ENCODE measurements around the gene PRSS22. TPM values are rescaled to one million over a fixed set of nuclear protein-coding genes. Genes with fewer than 3 reads are reported as not detected.

The PRSS22 gene
- total RNA-seq = not detected in 2 replicates

GRCh38 chr16:2857451-2858244, at the start of gene PRSS22:
PRSS22 (minus strand) TSS chr16:2858170; CDS start chr16:2858104, 66 bp downstream.

GRCh38 chr16:2882650-2883457, 24.9 kb upstream of the PRSS22 start, which contains the start of gene FLYWCH2:
FLYWCH2 (plus strand) TSS chr16:2883215; CDS start chr16:2896450, 13,235 bp downstream.

GRCh38 chr16:2829501-2830354, 28.2 kb downstream of the PRSS22 start, which contains the start of gene ZG16B:
ZG16B (plus strand) TSS chr16:2830303; CDS start chr16:2830442, 139 bp downstream.

GRCh38 chr16:2816751-2817339, 41.1 kb downstream of the PRSS22 start, which contains the start of gene PRSS21:
PRSS21 (plus strand) TSS chr16:2817237; CDS start chr16:2817269, 32 bp downstream.

Other genes with a start within 250 kb of the PRSS22 start
- gene KCTD5, start 175.6 kb downstream of the PRSS22 start, total RNA-seq = 19.1 and 28.0 TPM in 2 replicates
- gene PRSS27, start 137.9 kb downstream of the PRSS22 start, total RNA-seq = 0.23 and 3.6 TPM in 2 replicates
- 75.3 and 87.8 TPM in 2 replicates for gene SRRM2, start 105.5 kb downstream of the PRSS22 start, total RNA-seq
- gene ELOB, start 80.9 kb downstream of the PRSS22 start, total RNA-seq = 326 and 385 TPM in 2 replicates
- gene PRSS33, start 70.6 kb downstream of the PRSS22 start, total RNA-seq = not detected in 2 replicates
- gene PRSS41, start 59.7 kb downstream of the PRSS22 start, total RNA-seq = not detected in 2 replicates
- gene PRSS21, start 40.9 kb downstream of the PRSS22 start, total RNA-seq = 3.8 TPM in 1 of 2 replicates, not detected in the other
- 2.1 and 2.5 TPM in 2 replicates for gene ZG16B, start 27.9 kb downstream of the PRSS22 start, total RNA-seq
- 74.9 and 165 TPM in 2 replicates for gene FLYWCH2, start 25.0 kb upstream of the PRSS22 start, total RNA-seq
- 27.7 and 33.2 TPM in 2 replicates for gene FLYWCH1, start 53.8 kb upstream of the PRSS22 start, total RNA-seq
- gene KREMEN2, start 106.1 kb upstream of the PRSS22 start, total RNA-seq = 0.23 and 1.8 TPM in 2 replicates
- 1.8 and 4.0 TPM in 2 replicates for gene PAQR4, start 111.2 kb upstream of the PRSS22 start, total RNA-seq
- gene PKMYT1, start 122.3 kb upstream of the PRSS22 start, total RNA-seq = 2.7 and 3.0 TPM in 2 replicates
- gene CLDN9, start 154.8 kb upstream of the PRSS22 start, total RNA-seq = not detected in 2 replicates
- gene CLDN6, start 160.0 kb upstream of the PRSS22 start, total RNA-seq = 0.12 and 0.51 TPM in 2 replicates
- gene TNFRSF12A, start 162.2 kb upstream of the PRSS22 start, total RNA-seq = 70.5 and 162 TPM in 2 replicates
- 64.4 and 69.3 TPM in 2 replicates for gene HCFC1R1, start 165.8 kb upstream of the PRSS22 start, total RNA-seq
- 24.8 and 30.0 TPM in 2 replicates for gene THOC6, start 165.9 kb upstream of the PRSS22 start, total RNA-seq
- gene BICDL2, start 178.8 kb upstream of the PRSS22 start, total RNA-seq = 0.23 TPM in 1 of 2 replicates, not detected in the other
- under 0.01 TPM in 1 of 2 replicates, not detected in the other for gene MMP25, start 188.4 kb upstream of the PRSS22 start, total RNA-seq
- 10.7 and 13.4 TPM in 2 replicates for gene IL32, start 207.5 kb upstream of the PRSS22 start, total RNA-seq
- not detected in 2 replicates for gene ZSCAN10, start 241.1 kb upstream of the PRSS22 start, total RNA-seq